WTC11 (cell line): ENCODE data around the gene IL9.

ENCODE experiments used
- ARID4B ChIP-seq: sonication (generic); formaldehyde crosslinking; IDR thresholded peaks from 2 replicates; pipeline ENCODE4 v1.8.0; 2023; ENCODE audit warnings: missing genetic modification reagents, mild to moderate bottlenecking, borderline replicate concordance
- CREB1 ChIP-seq: sonication (generic); formaldehyde crosslinking; IDR thresholded peaks from 2 replicates; pipeline ENCODE4 v1.8.0; 2023; ENCODE audit warnings: mild to moderate bottlenecking, missing genetic modification reagents
- CREM ChIP-seq: sonication (generic); formaldehyde crosslinking; IDR thresholded peaks from 2 replicates; pipeline ENCODE4 v1.8.1; 2022; ENCODE audit warnings: mild to moderate bottlenecking, missing genetic modification reagents, moderate library complexity
- CTCF ChIP-seq: fragments of 200-600 bp; IDR thresholded peaks from 2 replicates; pipeline ENCODE4 v1.8.0; 2022; ENCODE audit warnings: antibody characterized with exemption
- ELF4 ChIP-seq: sonication (generic); formaldehyde crosslinking; IDR thresholded peaks from 2 replicates; pipeline ENCODE4 v1.8.1; 2022; ENCODE audit warnings: low read depth, mild to moderate bottlenecking, moderate library complexity, missing genetic modification reagents
- JUN ChIP-seq: sonication (generic); formaldehyde crosslinking; IDR thresholded peaks from 2 replicates; pipeline ENCODE4 v1.8.0; 2023; ENCODE audit warnings: mild to moderate bottlenecking, missing genetic modification reagents
- NR2C2 ChIP-seq: sonication (generic); formaldehyde crosslinking; IDR thresholded peaks from 2 replicates; pipeline ENCODE4 v1.8.0; 2022; ENCODE audit warnings: mild to moderate bottlenecking, missing genetic modification reagents
- NR3C1 ChIP-seq: sonication (generic); formaldehyde crosslinking; conservative IDR thresholded peaks from 2 replicates; pipeline ENCODE4 v1.8.1; 2023; ENCODE audit warnings: low read depth, mild to moderate bottlenecking, missing genetic modification reagents
- PREB ChIP-seq: sonication (generic); formaldehyde crosslinking; IDR thresholded peaks from 2 replicates; pipeline ENCODE4 v1.8.1; 2022; ENCODE audit warnings: mild to moderate bottlenecking, missing genetic modification reagents, moderate library complexity, borderline replicate concordance
- TEAD4 ChIP-seq: sonication (generic); formaldehyde crosslinking; IDR thresholded peaks from 2 replicates; pipeline ENCODE4 v1.8.0; 2022; ENCODE audit warnings: mild to moderate bottlenecking, missing genetic modification reagents
- USF2 ChIP-seq: sonication (generic); formaldehyde crosslinking; IDR thresholded peaks from 2 replicates; pipeline ENCODE4 v1.8.1; 2023; ENCODE audit warnings: mild to moderate bottlenecking, missing genetic modification reagents, moderate library complexity
- TF ChIP-seq, protein P1 (sequence below): sonication (generic); formaldehyde crosslinking; IDR thresholded peaks from 2 replicates; pipeline ENCODE4 v1.8.1; 2022; ENCODE audit warnings: missing genetic modification reagents, borderline replicate concordance
- TF ChIP-seq, protein P2 (sequence below): sonication (generic); formaldehyde crosslinking; IDR thresholded peaks from 2 replicates; pipeline ENCODE4 v1.8.0; 2022; ENCODE audit warnings: mild to moderate bottlenecking, missing genetic modification reagents

DNA sequence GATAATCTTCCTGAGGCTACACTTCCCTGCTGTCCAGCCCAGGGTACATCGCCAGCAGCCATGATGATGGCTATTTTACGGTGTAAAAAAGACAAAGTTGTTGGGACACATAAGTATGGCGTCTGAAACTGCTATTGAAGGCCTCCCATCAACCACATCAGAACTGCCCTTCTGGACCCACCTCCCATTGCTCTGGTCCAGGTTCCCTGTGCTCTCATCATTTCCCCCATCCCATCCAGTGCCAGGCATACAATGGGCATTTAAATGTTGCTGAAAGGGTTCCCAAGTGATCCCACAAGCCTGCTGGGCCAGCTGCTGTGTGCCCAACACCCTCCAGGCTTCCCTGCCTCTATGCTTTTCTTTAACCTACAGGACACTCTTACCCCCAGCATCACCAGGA is 10.6 kb downstream of the IL9 start:
- TF ChIP-seq NR2C2 (CRISPR knock-in tag) = no peak
- TF ChIP-seq PREB = no peak
- TF ChIP-seq CTCF = no peak
- TF ChIP-seq CREB1 = no peak
- no peak for TF ChIP-seq ARID4B
- TF ChIP-seq, protein P1, sequence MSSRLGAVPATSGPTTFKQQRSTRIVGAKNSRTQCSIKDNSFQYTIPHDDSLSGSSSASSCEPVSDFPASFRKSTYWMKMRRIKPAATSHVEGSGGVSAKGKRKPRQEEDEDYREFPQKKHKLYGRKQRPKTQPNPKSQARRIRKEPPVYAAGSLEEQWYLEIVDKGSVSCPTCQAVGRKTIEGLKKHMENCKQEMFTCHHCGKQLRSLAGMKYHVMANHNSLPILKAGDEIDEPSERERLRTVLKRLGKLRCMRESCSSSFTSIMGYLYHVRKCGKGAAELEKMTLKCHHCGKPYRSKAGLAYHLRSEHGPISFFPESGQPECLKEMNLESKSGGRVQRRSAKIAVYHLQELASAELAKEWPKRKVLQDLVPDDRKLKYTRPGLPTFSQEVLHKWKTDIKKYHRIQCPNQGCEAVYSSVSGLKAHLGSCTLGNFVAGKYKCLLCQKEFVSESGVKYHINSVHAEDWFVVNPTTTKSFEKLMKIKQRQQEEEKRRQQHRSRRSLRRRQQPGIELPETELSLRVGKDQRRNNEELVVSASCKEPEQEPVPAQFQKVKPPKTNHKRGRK (CRISPR knock-in tag) = no peak
- TF ChIP-seq USF2 (CRISPR knock-in tag) = no peak
- no peak for TF ChIP-seq CREM (CRISPR knock-in tag)
- TF ChIP-seq NR3C1 (CRISPR knock-in tag) = no peak
- TF ChIP-seq, protein P2, sequence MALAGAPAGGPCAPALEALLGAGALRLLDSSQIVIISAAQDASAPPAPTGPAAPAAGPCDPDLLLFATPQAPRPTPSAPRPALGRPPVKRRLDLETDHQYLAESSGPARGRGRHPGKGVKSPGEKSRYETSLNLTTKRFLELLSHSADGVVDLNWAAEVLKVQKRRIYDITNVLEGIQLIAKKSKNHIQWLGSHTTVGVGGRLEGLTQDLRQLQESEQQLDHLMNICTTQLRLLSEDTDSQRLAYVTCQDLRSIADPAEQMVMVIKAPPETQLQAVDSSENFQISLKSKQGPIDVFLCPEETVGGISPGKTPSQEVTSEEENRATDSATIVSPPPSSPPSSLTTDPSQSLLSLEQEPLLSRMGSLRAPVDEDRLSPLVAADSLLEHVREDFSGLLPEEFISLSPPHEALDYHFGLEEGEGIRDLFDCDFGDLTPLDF = no peak
- TF ChIP-seq ELF4 = no peak
- TF ChIP-seq JUN (CRISPR knock-in tag) = no peak
- TF ChIP-seq TEAD4 = no peak
